ENCODE data around the gene SH3GL2.
A peak's percentile ranks its signal among the peaks of the same experiment; 100 is the strongest.
"Not testable (repeated sequence)": the region's sequence is repeated elsewhere in the genome, so short reads cannot be mapped to it uniquely, and the experiment has no call there.

The SH3GL2 gene

GRCh38 chr9:17752021-17752420 lies 173.2 kb downstream of the SH3GL2 start:
- Histone ChIP-seq H3K27ac (peak overlapping the region; percentile 12; the same call in 1 of the 2 replicates), H3K9me3 (ENCODE audit: severe bottlenecking) (peaks cover 4% of the 10 kb centered on the region), H3K4me3 (ENCODE audit: low read depth, low read length) (no peak overlapping the region), H3K27me3 (ENCODE audit: insufficient read depth, low read depth, severe bottlenecking) (no peaks in the 10 kb centered on the region), H3K36me3 (peaks cover 8% of the 10 kb centered on the region; the same call in 1 of the 2 replicates)
- TF ChIP-seq CTCF (IDR thresholded peaks at IDR 0.05; ENCODE audit: low read depth, low read length) = no peak
- DNase-seq = peak; percentile 25

GRCh38 chr9:17757816-17758215 lies 178.9 kb downstream of the SH3GL2 start:
- Histone ChIP-seq H3K9me3 (ENCODE audit: severe bottlenecking) (peaks cover 4% of the 10 kb centered on the region), H3K27ac (no peak overlapping the region), H3K4me3 (ENCODE audit: low read depth, low read length) (no peak overlapping the region), H3K36me3 (peaks cover 4% of the 10 kb centered on the region; the same call in 1 of the 2 replicates), H3K27me3 (ENCODE audit: insufficient read depth, low read depth, severe bottlenecking) (no peaks in the 10 kb centered on the region)
- TF ChIP-seq CTCF (IDR thresholded peaks at IDR 0.05; ENCODE audit: low read depth, low read length) = no peak
- peak; percentile 70 for DNase-seq

- H3K27me3 ChIP-seq (ENCODE audit: insufficient read depth, low read depth, severe bottlenecking) = no peaks in the 10 kb centered on the region
- no peak for DNase-seq
- H3K36me3 ChIP-seq = peaks cover 14% of the 10 kb centered on the region; the same call in 1 of the 2 replicates
These were observed 181.4 kb downstream of the SH3GL2 start for GRCh38 chr9:17760250-17760649.

GRCh38 chr9:17761984-17762676 lies 183.3 kb downstream of the SH3GL2 start:
- H3K36me3 ChIP-seq = peaks cover 14% of the 10 kb centered on the region; the same call in 1 of the 2 replicates
- H3K4me3 ChIP-seq (ENCODE audit: low read depth, low read length) = no peak overlapping the region
- H3K9me3 ChIP-seq (ENCODE audit: severe bottlenecking) = no peaks in the 10 kb centered on the region
- no peak overlapping the region for H3K27ac ChIP-seq
- TF ChIP-seq CTCF (IDR thresholded peaks at IDR 0.05; ENCODE audit: low read depth, low read length) = no peak
- H3K27me3 ChIP-seq (ENCODE audit: insufficient read depth, low read depth, severe bottlenecking) = no peaks in the 10 kb centered on the region
- DNase-seq = no peak

More at GRCh38 chr9:17760250-17760649, 181.4 kb downstream of the SH3GL2 start:
- H3K27ac ChIP-seq = no peak overlapping the region
- no peak overlapping the region for H3K4me3 ChIP-seq (ENCODE audit: low read depth, low read length)
- TF ChIP-seq CTCF (IDR thresholded peaks at IDR 0.05; ENCODE audit: low read depth, low read length) = no peak
- peaks cover 4% of the 10 kb centered on the region for H3K9me3 ChIP-seq (ENCODE audit: severe bottlenecking)

- Histone ChIP-seq H3K36me3 (peaks cover 14% of the 10 kb centered on the region; the same call in 1 of the 2 replicates), H3K9me3 (ENCODE audit: severe bottlenecking) (no peaks in the 10 kb centered on the region), H3K4me3 (ENCODE audit: low read depth, low read length) (no peak overlapping the region), H3K27me3 (ENCODE audit: insufficient read depth, low read depth, severe bottlenecking) (no peaks in the 10 kb centered on the region), H3K27ac (no peak overlapping the region)
- no peak for TF ChIP-seq CTCF (IDR thresholded peaks at IDR 0.05; ENCODE audit: low read depth, low read length)
- no peak for DNase-seq
These were observed 185.4 kb downstream of the SH3GL2 start for GRCh38 chr9:17764306-17764705.

- not testable (repeated sequence) for DNase-seq; H3K9me3 ChIP-seq (ENCODE audit: severe bottlenecking); H3K27me3 ChIP-seq (ENCODE audit: insufficient read depth, low read depth, severe bottlenecking); H3K4me3 ChIP-seq (ENCODE audit: low read depth, low read length); H3K27ac ChIP-seq
- H3K36me3 ChIP-seq = peaks cover 14% of the 10 kb centered on the region; the same call in 1 of the 2 replicates
These were observed 186.3 kb downstream of the SH3GL2 start for GRCh38 chr9:17765131-17765530.
